GM12878 (cell line): ENCODE data around the gene KLLN. TPM values are rescaled to one million over a fixed set of nuclear protein-coding genes. Genes with fewer than 3 reads are reported as not detected.
A peak's percentile ranks its signal among the peaks of the same experiment; 100 is the strongest.
"Not testable (repeated sequence)": the region's sequence is repeated elsewhere in the genome, so short reads cannot be mapped to it uniquely, and the experiment has no call there.

ENCODE experiments used
- ATAC-seq: fragments of 200-7000 bp; cut with Tn5 transposase; 3 replicates; pipeline ENCODE4 v1.9.1; 2020; ENCODE audit warnings: mild to moderate bottlenecking, moderate library complexity
- BruUV-seq: library from RNA; stranded (reverse); fragments of 400-500 nt; replicated peaks from 2 replicates; lab custom pipeline; 2021; lab: Mats Ljungman, UMichigan
- CTCF ChIA-PET: fragments of 300-600 bp; sonication (Branson Sonifier 250); formaldehyde crosslinking; extraction: SDS; loops from one replicate; lab custom pipeline; 2021; ENCODE audit warnings: inconsistent platforms; lab: Yijun Ruan, JAX
- POLR2A ChIA-PET: fragments of 350-600 bp; formaldehyde crosslinking; extraction: SDS; loops from one replicate; lab custom pipeline; 2021; ENCODE audit warnings: inconsistent platforms; lab: Charles Lee
- RAD21 ChIA-PET: fragments of 300-600 bp; sonication (Branson Sonifier 250); formaldehyde crosslinking; loops from one replicate; lab custom pipeline; 2023; ENCODE audit warnings: antibody characterized with exemption; ENCODE audit not compliant: unreplicated experiment; lab: Charles Lee
- SMC1A ChIA-PET: fragments of 300-600 bp; sonication (Branson Sonifier 250); formaldehyde crosslinking; loops from one replicate; lab custom pipeline; 2023; ENCODE audit not compliant: unreplicated experiment, uncharacterized antibody; lab: Charles Lee
- DNase-seq: peaks from one replicate; pipeline ENCODE4 v3.0.0-alpha.2; 2011; ENCODE audit warnings: low read depth, low spot score
- FAIRE-seq: peaks from 3 replicates; lab custom pipeline; 2011; peaks lifted over from hg19 to GRCh38; lab: Jason Lieb, UNC
- H2AFZ ChIP-seq: 2 replicates; pipeline ENCODE4 v1.6.0; 2011; ENCODE audit warnings: low read depth, low read length, control low read depth; ENCODE audit not compliant: control insufficient read depth
- H3K27ac ChIP-seq: 2 replicates; pipeline ENCODE4 v1.5.1; 2011; ENCODE audit warnings: control low read depth; ENCODE audit not compliant: control insufficient read depth, insufficient read depth
- H3K27me3 ChIP-seq, 2 experiments: replicated peaks in 1 of 2; 2 replicates each; pipeline versions ENCODE4 v1.6.0 to v1.6.1; 2011; ENCODE audit warnings: low read length in 1 of 2; ENCODE audit not compliant: control insufficient read depth in 2 of 2, insufficient read depth in 2 of 2
- H3K36me3 ChIP-seq, 2 experiments: 2 replicates each; pipeline ENCODE4 v1.5.1; 2011; ENCODE audit warnings: low read length in 1 of 2; ENCODE audit not compliant: control insufficient read depth in 2 of 2, insufficient read depth in 2 of 2
- H3K4me1 ChIP-seq: 2 replicates; pipeline ENCODE4 v1.6.1; 2011; ENCODE audit warnings: mild to moderate bottlenecking, low read length, moderate library complexity, mixed read lengths; ENCODE audit not compliant: control insufficient read depth, insufficient read depth
- H3K4me2 ChIP-seq: 2 replicates; pipeline ENCODE4 v1.6.0; 2011; ENCODE audit warnings: control low read depth; ENCODE audit not compliant: control insufficient read depth, insufficient read depth
- H3K4me3 ChIP-seq: fragments of 200-600 bp; sonication (generic); 2 replicates; pipeline ENCODE4 v1.5.1; 2016
- H3K79me2 ChIP-seq: 2 replicates; pipeline ENCODE4 v1.6.0; 2011; ENCODE audit warnings: low read length; ENCODE audit not compliant: control insufficient read depth, insufficient read depth
- H3K9ac ChIP-seq: 2 replicates; pipeline ENCODE4 v1.8.0; 2011; ENCODE audit warnings: low read length, control low read depth, mixed read lengths; ENCODE audit not compliant: control insufficient read depth, insufficient read depth
- H3K9me3 ChIP-seq: replicated peaks from 3 replicates; pipeline ENCODE4 v1.5.1; 2011; ENCODE audit warnings: mild to moderate bottlenecking, low read length; ENCODE audit not compliant: control insufficient read depth, insufficient read depth
- H4K20me1 ChIP-seq: 2 replicates; pipeline ENCODE4 v1.6.0; 2011; ENCODE audit not compliant: control insufficient read depth, insufficient read depth
- POLR2A ChIP-seq: IDR thresholded peaks from 2 replicates; pipeline ENCODE4 v1.6.1; 2011; ENCODE audit warnings: low read depth, mild to moderate bottlenecking, low read length
- ZNF24 ChIP-seq: fragments of 450-650 bp; IDR thresholded peaks from 2 replicates; pipeline ENCODE4 v1.6.1; 2017; ENCODE audit warnings: antibody characterized with exemption, mild to moderate bottlenecking
- ZSCAN29 ChIP-seq: fragments of 450-650 bp; IDR thresholded peaks from 2 replicates; pipeline ENCODE4 v1.6.1; 2017; ENCODE audit warnings: mild to moderate bottlenecking, moderate library complexity
- WGBS: methylation state at CpG from one replicate; pipeline ENCODE4 v1.1.6; 2016; ENCODE audit warnings: low lambda C conversion rate; ENCODE audit not compliant: insufficient replicate concordance, insufficient coverage; ENCODE audit errors: missing lambda C conversion rate; 5-methylcytosine and 5-hydroxymethylcytosine counted together
- in situ Hi-C: fragments of 300-500 bp; cut with MboI; formaldehyde crosslinking; loops from 9 replicates; pipeline ENCODE4 v1.14.3; 2018; ENCODE audit warnings: mixed read lengths
- intact Hi-C: fragments of 100-400 bp; cut with micrococcal nuclease; formaldehyde crosslinking; loops from one replicate; pipeline ENCODE4 v1.14.2; 2022; ENCODE audit not compliant: unreplicated experiment
- polyA plus RNA-seq, 11 experiments: library from polyadenylated mRNA; depleted of rRNA in 4 of 11; unstranded in 6 of 11; stranded (reverse) in 5 of 11; fragments of >200 nt; fragmentation: Nextera tagmentation in 4 of 11; fragmentation: Illumina TruSeq in 1 of 11; extraction: Ambion mirVana in 4 of 11; extraction: Trizol in 1 of 11; gene quantifications; 1 replicate in 1 of 11; 2 replicates in 10 of 11; pipeline versions ENCODE4 v1.2.1 to v1.2.3, GENCODE V29; 2011 to 2016; ENCODE audit warnings: inconsistent platforms in 2 of 11, missing spikeins in 2 of 11, low read depth in 1 of 11
- total RNA-seq, 4 experiments: library from RNA; depleted of rRNA in 3 of 4; stranded (reverse); fragments of >200 nt in 3 of 4; fragmentation: Illumina TruSeq in 1 of 4; extraction: Trizol in 1 of 4; gene quantifications; 2 replicates each; pipeline versions ENCODE4 v1.2.1 to v1.2.3, GENCODE V29; 2013 to 2021

KLLN gene
- total and polyA plus RNA-seq, 10 of the 15 experiments (the other 5 are each of a cell fraction or from before 2014, with no cell fraction given): 0.87 to 2.2 (median 1.7) TPM

GRCh38 chr10:87882555-87883294 is 19.4 kb upstream of the KLLN start:
- Histone ChIP-seq H3K4me2 (0 out of 2 replicates have a peak overlapping the region, but pooled peaks have one; percentile 2), H3K36me3 (peaks cover 0 to 30% of the 10 kb centered on the region in 2 experiments; a peak in 3 of 4 replicates), H3K4me3 (no peak overlapping the region), H3K9me3 (peaks cover 22% of the 10 kb centered on the region), H3K4me1 (no peaks in the 10 kb centered on the region), H4K20me1 (peaks cover under 1% of the 10 kb centered on the region; the same call in 1 of the 2 replicates), H3K9ac (no peak overlapping the region), H3K27ac (no peak overlapping the region), H3K79me2 (peaks cover 90% of the 10 kb centered on the region), H2AFZ (no peak overlapping the region), H3K27me3 (no peaks in the 10 kb centered on the region)
- POLR2A ChIA-PET: interaction anchor here (0.6 to 1.9 kb wide), 2 partner anchors 21 to 91 kb away, joined by 3 to 9 read pairs; no protein-coding TSS in a partner anchor
- TF ChIP-seq POLR2A: no peak
- peak; percentile 80 for TF ChIP-seq ZNF24
- TF ChIP-seq ZSCAN29: no peak
- in situ Hi-C loops: no loop called here
- SMC1A ChIA-PET: interaction anchor here (0.8 to 1.8 kb wide), 14 partner anchors 10 to 507 kb away, joined by 3 to 12 read pairs (median 4); no protein-coding TSS in a partner anchor
- CTCF ChIA-PET: interaction anchor here (0.9 to 1.7 kb wide), 6 partner anchors 10 to 507 kb away, joined by 3 to 6 read pairs (median 4); partner anchors contain the start of genes KLLN and PTEN
- RAD21 ChIA-PET: interaction anchor here (0.9 to 2.0 kb wide), 4 partner anchors 8 to 48 kb away, joined by 4 to 8 read pairs (median 5); no protein-coding TSS in a partner anchor
- DNase-seq (no peak), FAIRE-seq (no peak), ATAC-seq (peak; percentile 53)
- BruUV-seq: no TSS peak
- intact Hi-C loops: loop anchor here (5.0 kb wide), 1 partner anchor 40 kb away; no protein-coding TSS in a partner anchor
- 64% methylated on average over 2 of the region's 2 CpGs for WGBS

- peaks cover 0 to 22% of the 10 kb centered on the region in 2 experiments; a peak in 3 of 4 replicates for H3K36me3 ChIP-seq
- FAIRE-seq, H4K20me1 ChIP-seq, H3K4me2 ChIP-seq, H3K4me3 ChIP-seq, BruUV-seq, H3K9ac ChIP-seq, H3K27ac ChIP-seq, H3K4me1 ChIP-seq, in situ Hi-C loops, DNase-seq, H3K27me3 ChIP-seq, ATAC-seq, H2AFZ ChIP-seq: not testable (repeated sequence)
- CTCF ChIA-PET: interaction anchor here (1.0 to 1.6 kb wide), 2 partner anchors 18 to 75 kb away, joined by 3 read pairs; partner anchors contain the start of genes KLLN and PTEN
- WGBS: 75% methylated on average over 5 of the region's 5 CpGs
- POLR2A ChIA-PET: interaction anchor here (1.9 kb wide), 1 partner anchor 19 kb away, joined by 9 read pairs; no protein-coding TSS in a partner anchor
- peaks cover 20% of the 10 kb centered on the region for H3K9me3 ChIP-seq
- SMC1A ChIA-PET: interaction anchor here (1.1 to 1.8 kb wide), 5 partner anchors 10 to 508 kb away, joined by 3 to 12 read pairs (median 4); no protein-coding TSS in a partner anchor
- RAD21 ChIA-PET: interaction anchor here (2.0 kb wide), 1 partner anchor 10 kb away, joined by 8 read pairs; no protein-coding TSS in a partner anchor
- H3K79me2 ChIP-seq: peaks cover 91% of the 10 kb centered on the region
- intact Hi-C loops: loop anchor here (5.0 kb wide), 1 partner anchor 41 kb away; no protein-coding TSS in a partner anchor
Measured at GRCh38 chr10:87881373-87882059, 18.2 kb upstream of the KLLN start.
